ENCODE measurements around the gene ABL2. TPM values are rescaled to one million over a fixed set of nuclear protein-coding genes. Genes with fewer than 3 reads are reported as not detected.
A peak's percentile ranks its signal among the peaks of the same experiment; 100 is the strongest.

Gene ABL2
- total RNA-seq, 1 donor from 2014 or later, result 18.6 TPM

- no peaks in the 10 kb centered on the region for H3K27me3 Mint-ChIP-seq
- H3K4me1 Mint-ChIP-seq (ENCODE audit: unreplicated experiment), result peaks cover 11% of the 10 kb centered on the region
- H3K27ac Mint-ChIP-seq, result no peak overlapping the region
- DNase-seq (ENCODE audit: extremely low spot score, unreplicated experiment), result no peak
- H3K4me3 Mint-ChIP-seq, result no peak overlapping the region
- H3K36me3 Mint-ChIP-seq, result no peaks in the 10 kb centered on the region
- H3K9me3 Mint-ChIP-seq, result no peaks in the 10 kb centered on the region
- TF ChIP-seq CTCF (conservative IDR thresholded peaks at IDR 0.05), result no peak
Measured at GRCh38 chr1:179195376-179195775, 34.1 kb downstream of the ABL2 start.

GRCh38 chr1:179194068-179194537, 35.4 kb downstream of the ABL2 start:
- peak overlapping the region; percentile 72 for H3K27ac Mint-ChIP-seq
- H3K4me3 Mint-ChIP-seq, result no peak overlapping the region
- DNase-seq (ENCODE audit: extremely low spot score, unreplicated experiment), result no peak
- H3K27me3 Mint-ChIP-seq, result no peaks in the 10 kb centered on the region
- peak; percentile 3 for TF ChIP-seq CTCF (conservative IDR thresholded peaks at IDR 0.05)
- H3K36me3 Mint-ChIP-seq, result peaks cover 4% of the 10 kb centered on the region
- peaks cover 11% of the 10 kb centered on the region for H3K4me1 Mint-ChIP-seq (ENCODE audit: unreplicated experiment)
- no peaks in the 10 kb centered on the region for H3K9me3 Mint-ChIP-seq

GRCh38 chr1:179190861-179191260, 38.6 kb downstream of the ABL2 start:
- Mint-ChIP-seq H3K36me3 (peaks cover 4% of the 10 kb centered on the region), H3K4me3 (no peak overlapping the region), H3K9me3 (no peaks in the 10 kb centered on the region), H3K27ac (no peak overlapping the region), H3K4me1 (ENCODE audit: unreplicated experiment) (peaks cover 11% of the 10 kb centered on the region), H3K27me3 (no peaks in the 10 kb centered on the region)
- DNase-seq (ENCODE audit: extremely low spot score, unreplicated experiment), result no peak
- TF ChIP-seq CTCF (conservative IDR thresholded peaks at IDR 0.05), result no peak

GRCh38 chr1:179187735-179188471, 41.6 kb downstream of the ABL2 start:
- H3K36me3 Mint-ChIP-seq, result peaks cover 4% of the 10 kb centered on the region
- H3K27me3 Mint-ChIP-seq, result no peaks in the 10 kb centered on the region
- TF ChIP-seq CTCF (conservative IDR thresholded peaks at IDR 0.05), result no peak
- no peaks in the 10 kb centered on the region for H3K9me3 Mint-ChIP-seq
- H3K27ac Mint-ChIP-seq, result no peak overlapping the region
- DNase-seq (ENCODE audit: extremely low spot score, unreplicated experiment), result no peak
- no peak overlapping the region for H3K4me3 Mint-ChIP-seq
- peaks cover 10% of the 10 kb centered on the region for H3K4me1 Mint-ChIP-seq (ENCODE audit: unreplicated experiment)

GRCh38 chr1:179187043-179187442, 42.4 kb downstream of the ABL2 start:
- Mint-ChIP-seq H3K4me3 (no peak overlapping the region), H3K27ac (no peak overlapping the region)

More at GRCh38 chr1:179187043-179187442, 42.4 kb downstream of the ABL2 start:
- Mint-ChIP-seq H3K4me1 (ENCODE audit: unreplicated experiment) (peaks cover 6% of the 10 kb centered on the region), H3K27me3 (no peaks in the 10 kb centered on the region), H3K36me3 (peaks cover 4% of the 10 kb centered on the region), H3K9me3 (no peaks in the 10 kb centered on the region)
- no peak for TF ChIP-seq CTCF (conservative IDR thresholded peaks at IDR 0.05)
- no peak for DNase-seq (ENCODE audit: extremely low spot score, unreplicated experiment)
